GM12878 (cell line): Measurements from ENCODE around the gene DTX1. TPM values are rescaled to one million over a fixed set of nuclear protein-coding genes. Genes with fewer than 3 reads are reported as not detected.

Source experiments
- ASH2L ChIP-seq: fragments of 300-600, 200-600 bp; sonication (generic); IDR thresholded peaks from 2 replicates; pipeline ENCODE4 v1.6.1; 2017; ENCODE audit warnings: low read depth, mild to moderate bottlenecking, borderline replicate concordance
- ATF7 ChIP-seq: fragments of 450-650 bp; IDR thresholded peaks from 2 replicates; pipeline ENCODE4 v1.6.1; 2016; ENCODE audit warnings: low read depth, mild to moderate bottlenecking
- BCLAF1 ChIP-seq: fragments of 450-650 bp; IDR thresholded peaks from 2 replicates; pipeline ENCODE4 v1.6.1; 2017; ENCODE audit warnings: antibody characterized with exemption, mild to moderate bottlenecking, moderate library complexity
- BHLHE40 ChIP-seq, 2 experiments: fragments of 450-650 bp in 1 of 2; IDR thresholded peaks; 2 replicates each; pipeline ENCODE4 v1.6.1; 2011 to 2017; ENCODE audit warnings: low read depth in 2 of 2, borderline replicate concordance in 1 of 2, improper control_type of control experiment in 1 of 2, low read length in 1 of 2, mild to moderate bottlenecking in 1 of 2
- DPF2 ChIP-seq: fragments of 450-650 bp; IDR thresholded peaks from 2 replicates; pipeline ENCODE4 v1.6.1; 2017; ENCODE audit warnings: mild to moderate bottlenecking
- E2F8 ChIP-seq: fragments of 450-650 bp; IDR thresholded peaks from 2 replicates; pipeline ENCODE4 v1.6.1; 2018; ENCODE audit warnings: mild to moderate bottlenecking, low read depth, moderate library complexity; ENCODE audit not compliant: partially characterized antibody
- GATAD2B ChIP-seq: fragments of 450-650 bp; conservative IDR thresholded peaks from 2 replicates; pipeline ENCODE4 v1.6.1; 2017; ENCODE audit warnings: low read depth, mild to moderate bottlenecking, moderate library complexity
- HDGF ChIP-seq: fragments of 450-650 bp; IDR thresholded peaks from 2 replicates; pipeline ENCODE4 v1.6.1; 2016; ENCODE audit warnings: antibody characterized with exemption
- PAX5 ChIP-seq: IDR thresholded peaks from 2 replicates; pipeline ENCODE4 v1.6.1; 2011; ENCODE audit warnings: low read depth, low read length, borderline replicate concordance
- RAD21 ChIP-seq: IDR thresholded peaks from 2 replicates; pipeline ENCODE4 v1.6.1; 2011; ENCODE audit warnings: mild to moderate bottlenecking, low read depth, low read length, moderate library complexity; ENCODE audit not compliant: insufficient read depth
- RFX5 ChIP-seq: IDR thresholded peaks from 2 replicates; pipeline ENCODE4 v1.6.1; 2011; ENCODE audit warnings: low read depth, low read length, improper control_type of control experiment
- SMC3 ChIP-seq: IDR thresholded peaks from 2 replicates; pipeline ENCODE4 v1.6.1; 2011; ENCODE audit warnings: low read length, improper control_type of control experiment, borderline replicate concordance
- SP1 ChIP-seq: IDR thresholded peaks from one replicate; pipeline ENCODE4 v1.6.1; 2011; ENCODE audit warnings: low read depth, low read length
- STAT1 ChIP-seq: fragments of 450-650 bp; conservative IDR thresholded peaks from 2 replicates; pipeline ENCODE4 v1.6.1; 2014; ENCODE audit warnings: antibody characterized with exemption, mild to moderate bottlenecking
- TCF12 ChIP-seq: IDR thresholded peaks from 2 replicates; pipeline ENCODE4 v1.6.1; 2011; ENCODE audit warnings: low read depth, mild to moderate bottlenecking, low read length
- ZBTB11 ChIP-seq: fragments of 450-650 bp; formaldehyde crosslinking; IDR thresholded peaks from 2 replicates; pipeline ENCODE4 v1.5.0; 2022; ENCODE audit warnings: mild to moderate bottlenecking, missing genetic modification characterization
- ZNF24 ChIP-seq: fragments of 450-650 bp; IDR thresholded peaks from 2 replicates; pipeline ENCODE4 v1.6.1; 2017; ENCODE audit warnings: antibody characterized with exemption, mild to moderate bottlenecking
- ZNF384 ChIP-seq: IDR thresholded peaks from 2 replicates; pipeline ENCODE4 v1.6.1; 2012; ENCODE audit warnings: low read depth, mild to moderate bottlenecking, low read length, improper control_type of control experiment, borderline replicate concordance
- polyA plus RNA-seq, 11 experiments: library from polyadenylated mRNA; depleted of rRNA in 4 of 11; unstranded in 6 of 11; stranded (reverse) in 5 of 11; fragments of >200 nt; fragmentation: Nextera tagmentation in 4 of 11; fragmentation: Illumina TruSeq in 1 of 11; extraction: Ambion mirVana in 4 of 11; extraction: Trizol in 1 of 11; gene quantifications; 1 replicate in 1 of 11; 2 replicates in 10 of 11; pipeline versions ENCODE4 v1.2.1 to v1.2.3, GENCODE V29; 2011 to 2016; ENCODE audit warnings: inconsistent platforms in 2 of 11, missing spikeins in 2 of 11, low read depth in 1 of 11
- total RNA-seq, 4 experiments: library from RNA; depleted of rRNA in 3 of 4; stranded (reverse); fragments of >200 nt in 3 of 4; fragmentation: Illumina TruSeq in 1 of 4; extraction: Trizol in 1 of 4; gene quantifications; 2 replicates each; pipeline versions ENCODE4 v1.2.1 to v1.2.3, GENCODE V29; 2013 to 2021

Gene DTX1
- total and polyA plus RNA-seq, 10 of the 15 experiments (the other 5 are each of a cell fraction or from before 2014, with no cell fraction given), result 0.09 to 2.8 (median 0.66) TPM

- TF ChIP-seq E2F8 (no peak), SMC3 (peak; percentile 89), ZNF384 (0 out of 2 replicates have a peak, but pooled peaks have one; percentile 56), STAT1 (no peak), ZBTB11 (CRISPR knock-in tag) (no peak), ASH2L (no peak), GATAD2B (no peak), TCF12 (no peak), ZNF24 (no peak), DPF2 (no peak), SP1 (no peak), BCLAF1 (no peak), RFX5 (no peak), HDGF (no peak), BHLHE40 (IDR thresholded peaks at IDR 0.05; ENCODE audit: borderline replicate concordance in 1 of 2, low read depth in 2 of 2, low read length in 1 of 2) (no peak), PAX5 (no peak), ATF7 (no peak), RAD21 (peak; percentile 75)
- TF ChIP-seq, all 136 proteins: peak for 6
These were observed 25.5 kb upstream of the DTX1 start (continued) for GRCh38 chr12:113030875-113031525.
